Neural progenitor cell (in vitro differentiated cells): ENCODE results near the gene E4F1. TPM values are rescaled to one million over a fixed set of nuclear protein-coding genes. Genes with fewer than 3 reads are reported as not detected.

Source experiments
- DNase-seq: peaks from one replicate; pipeline ENCODE4 v3.0.0-alpha.2; 2016; ENCODE audit warnings: low spot score
- H2AFZ ChIP-seq: fragments of 200-600 bp; sonication (generic); replicated peaks from 2 replicates; pipeline ENCODE4 v1.6.1; 2016; ENCODE audit warnings: antibody characterized with exemption
- H3F3A ChIP-seq: fragments of 200-600 bp; sonication (generic); 2 replicates; pipeline ENCODE4 v1.6.1; 2016; ENCODE audit warnings: antibody characterized with exemption, low read depth
- H3K27ac ChIP-seq: fragments of 200-600 bp; sonication (generic); 2 replicates; pipeline ENCODE4 v1.5.1; 2016; ENCODE audit warnings: mild to moderate bottlenecking
- H3K27me3 ChIP-seq: fragments of 200-600 bp; sonication (generic); 2 replicates; pipeline ENCODE4 v1.6.1; 2016; ENCODE audit warnings: mild to moderate bottlenecking, moderate library complexity
- H3K36me3 ChIP-seq: fragments of 200-600 bp; sonication (generic); 2 replicates; pipeline ENCODE4 v1.5.1; 2016
- H3K4me1 ChIP-seq: fragments of 200-600 bp; sonication (generic); 2 replicates; pipeline ENCODE4 v1.6.1; 2016; ENCODE audit warnings: mixed run types
- H3K4me2 ChIP-seq: fragments of 200-600 bp; sonication (generic); 2 replicates; pipeline ENCODE4 v1.6.1; 2016
- H3K4me3 ChIP-seq: fragments of 200-600 bp; sonication (generic); 2 replicates; pipeline ENCODE4 v1.5.1; 2016
- H3K79me2 ChIP-seq: fragments of 200-600 bp; sonication (generic); 2 replicates; pipeline ENCODE4 v1.6.1; 2016; ENCODE audit warnings: low read depth
- H3K9ac ChIP-seq: fragments of 200-600 bp; sonication (generic); 2 replicates; pipeline ENCODE4 v1.6.1; 2016
- H3K9me3 ChIP-seq: fragments of 200-600 bp; sonication (generic); 2 replicates; pipeline ENCODE4 v1.5.1; 2016; ENCODE audit warnings: low read depth
- H4K20me1 ChIP-seq: fragments of 200-600 bp; sonication (generic); 2 replicates; pipeline ENCODE4 v1.6.1; 2016; ENCODE audit warnings: low read depth
- H3K27ac Mint-ChIP-seq: 3 replicates; pipeline ENCODE4 v1.8.0; 2021; ENCODE audit warnings: mixed read lengths
- H3K27me3 Mint-ChIP-seq: 2 replicates; pipeline ENCODE4 v1.8.0; 2022; ENCODE audit warnings: low read depth, mild to moderate bottlenecking, inconsistent platforms, moderate library complexity, mixed read lengths; ENCODE audit not compliant: insufficient read depth
- H3K36me3 Mint-ChIP-seq: 3 replicates; pipeline ENCODE4 v1.8.0; 2021; ENCODE audit warnings: mixed read lengths
- H3K4me1 Mint-ChIP-seq: 3 replicates; pipeline ENCODE4 v1.8.0; 2021; ENCODE audit warnings: mixed read lengths
- H3K4me3 Mint-ChIP-seq: 3 replicates; pipeline ENCODE4 v1.8.0; 2021; ENCODE audit warnings: mild to moderate bottlenecking, moderate library complexity, mixed read lengths
- H3K9me3 Mint-ChIP-seq: 3 replicates; pipeline ENCODE4 v1.8.0; 2020; ENCODE audit warnings: mixed read lengths
- CTCF ChIP-seq: fragments of 200-600 bp; sonication (generic); IDR thresholded peaks from 2 replicates; pipeline ENCODE4 v1.5.1; 2017; ENCODE audit warnings: antibody characterized with exemption, mild to moderate bottlenecking
- EZH2 ChIP-seq: fragments of 200-600 bp; sonication (generic); IDR thresholded peaks from 2 replicates; pipeline ENCODE4 v1.6.1; 2017; ENCODE audit warnings: antibody characterized with exemption, mild to moderate bottlenecking, moderate library complexity
- EZH2phosphoT487 ChIP-seq: fragments of 200-600 bp; sonication (generic); IDR thresholded peaks from 2 replicates; pipeline ENCODE4 v1.6.1; 2017; ENCODE audit warnings: antibody characterized with exemption
- total RNA-seq: library from RNA; depleted of rRNA; stranded (reverse); fragments of >200 nt; gene quantifications from 2 replicates; pipeline ENCODE4 v1.2.3, GENCODE V29; 2015; ENCODE audit warnings: low replicate concordance

The E4F1 gene
- total RNA-seq, 1 donor from 2014 or later: 7.4 TPM

GRCh38 chr16:2188395-2188794 lies 35.0 kb upstream of the E4F1 start:
- H3K27ac Mint-ChIP-seq: no peak overlapping the region
- no peak overlapping the region for H3K9ac ChIP-seq
- H3K4me1 ChIP-seq: no peaks in the 10 kb centered on the region
- no peak overlapping the region for H2AFZ ChIP-seq
- no peaks in the 10 kb centered on the region for H4K20me1 ChIP-seq
- TF ChIP-seq CTCF: no peak
- no peak for TF ChIP-seq EZH2phosphoT487
- no peak for TF ChIP-seq EZH2
- H3K4me1 Mint-ChIP-seq: no peaks in the 10 kb centered on the region
- H3K4me3 Mint-ChIP-seq: no peak overlapping the region
- H3F3A ChIP-seq: no peaks in the 10 kb centered on the region
- H3K27me3 ChIP-seq: no peaks in the 10 kb centered on the region
- H3K27ac ChIP-seq: no peak overlapping the region
- DNase-seq: no peak
- no peaks in the 10 kb centered on the region for H3K9me3 Mint-ChIP-seq
- peaks cover 5% of the 10 kb centered on the region for H3K27me3 Mint-ChIP-seq
- H3K79me2 ChIP-seq: no peaks in the 10 kb centered on the region
- no peaks in the 10 kb centered on the region for H3K36me3 ChIP-seq
- H3K36me3 Mint-ChIP-seq: no peaks in the 10 kb centered on the region
- no peak overlapping the region for H3K4me2 ChIP-seq
- H3K4me3 ChIP-seq: no peak overlapping the region
- H3K9me3 ChIP-seq: no peaks in the 10 kb centered on the region

GRCh38 chr16:2189252-2189893 lies 34.0 kb upstream of the E4F1 start:
- H3K27me3 Mint-ChIP-seq: peaks cover 2% of the 10 kb centered on the region
- H3K4me3 ChIP-seq: no peak overlapping the region
- no peaks in the 10 kb centered on the region for H3K27me3 ChIP-seq
- DNase-seq: no peak
- H3K36me3 Mint-ChIP-seq: no peaks in the 10 kb centered on the region
- no peaks in the 10 kb centered on the region for H3K79me2 ChIP-seq
- H3K27ac Mint-ChIP-seq: no peak overlapping the region
- H2AFZ ChIP-seq: no peak overlapping the region
- H3K9me3 Mint-ChIP-seq: no peaks in the 10 kb centered on the region
- no peak overlapping the region for H3K4me2 ChIP-seq
- H3K36me3 ChIP-seq: no peaks in the 10 kb centered on the region
- no peak overlapping the region for H3K4me3 Mint-ChIP-seq
- no peaks in the 10 kb centered on the region for H3K4me1 ChIP-seq
- H3F3A ChIP-seq: no peaks in the 10 kb centered on the region
- peaks cover under 1% of the 10 kb centered on the region for H3K4me1 Mint-ChIP-seq
- no peak overlapping the region for H3K9ac ChIP-seq
- no peak for TF ChIP-seq EZH2phosphoT487
- TF ChIP-seq EZH2: no peak
- no peak for TF ChIP-seq CTCF
- H3K27ac ChIP-seq: no peak overlapping the region
- H3K9me3 ChIP-seq: no peaks in the 10 kb centered on the region
- H4K20me1 ChIP-seq: peaks cover 2% of the 10 kb centered on the region

GRCh38 chr16:2190002-2190658 lies 33.3 kb upstream of the E4F1 start:
- H3K4me3 Mint-ChIP-seq: no peak overlapping the region
- Histone ChIP-seq H3K4me2 (no peak overlapping the region), H3K79me2 (no peaks in the 10 kb centered on the region), H3K36me3 (no peaks in the 10 kb centered on the region), H4K20me1 (peaks cover 9% of the 10 kb centered on the region), H3F3A (no peaks in the 10 kb centered on the region), H3K9ac (no peak overlapping the region), H2AFZ (no peak overlapping the region), H3K27ac (no peak overlapping the region), H3K4me1 (peaks cover 4% of the 10 kb centered on the region), H3K4me3 (no peak overlapping the region), H3K9me3 (no peaks in the 10 kb centered on the region), H3K27me3 (peaks cover 7% of the 10 kb centered on the region)
- H3K27me3 Mint-ChIP-seq: peaks cover 2% of the 10 kb centered on the region
- no peak for TF ChIP-seq EZH2
- peaks cover 8% of the 10 kb centered on the region for H3K4me1 Mint-ChIP-seq
- DNase-seq: no peak
- no peak overlapping the region for H3K27ac Mint-ChIP-seq
- H3K9me3 Mint-ChIP-seq: no peaks in the 10 kb centered on the region
- no peaks in the 10 kb centered on the region for H3K36me3 Mint-ChIP-seq
